ENCODE measurements around the gene ERAL1.

- TF ChIP-seq CTBP1 (IDR thresholded peaks at IDR 0.05; ENCODE audit: borderline replicate concordance) (no peak), FOXK2 (IDR thresholded peaks at IDR 0.05) (no peak), SP1 (IDR thresholded peaks at IDR 0.05) (no peak), ZNF384 (IDR thresholded peaks at IDR 0.05) (no peak), BHLHE40 (IDR thresholded peaks at IDR 0.05; ENCODE audit: borderline replicate concordance) (no peak), ELF4 (IDR thresholded peaks at IDR 0.05) (no peak), HDGF (IDR thresholded peaks at IDR 0.05; ENCODE audit: borderline replicate concordance) (no peak), ARNT (IDR thresholded peaks at IDR 0.05) (no peak), PKNOX1 (IDR thresholded peaks at IDR 0.05) (no peak), LEF1 (IDR thresholded peaks at IDR 0.05; ENCODE audit: borderline replicate concordance) (no peak), L3MBTL2 (conservative IDR thresholded peaks at IDR 0.05) (no peak), NFRKB (IDR thresholded peaks at IDR 0.05) (no peak), FOXM1 (IDR thresholded peaks at IDR 0.05; ENCODE audit: borderline replicate concordance) (no peak)
Measured at GRCh38 chr17:28885363-28885762, 30.5 kb downstream of the ERAL1 start.
